GM12872 (cell line): ENCODE measurements around the gene FOXN3.

Experiments used
- TF ChIP-seq, protein P1 (sequence below): IDR thresholded peaks from 3 replicates; pipeline ENCODE4 v1.5.1; 2011; ENCODE audit warnings: low read depth, mild to moderate bottlenecking, low read length, moderate library complexity; ENCODE audit not compliant: insufficient read depth

FOXN3 gene

GRCh38 chr14:89214221-89214965 lies 202.6 kb downstream of the FOXN3 start:
- TF ChIP-seq, protein P1, sequence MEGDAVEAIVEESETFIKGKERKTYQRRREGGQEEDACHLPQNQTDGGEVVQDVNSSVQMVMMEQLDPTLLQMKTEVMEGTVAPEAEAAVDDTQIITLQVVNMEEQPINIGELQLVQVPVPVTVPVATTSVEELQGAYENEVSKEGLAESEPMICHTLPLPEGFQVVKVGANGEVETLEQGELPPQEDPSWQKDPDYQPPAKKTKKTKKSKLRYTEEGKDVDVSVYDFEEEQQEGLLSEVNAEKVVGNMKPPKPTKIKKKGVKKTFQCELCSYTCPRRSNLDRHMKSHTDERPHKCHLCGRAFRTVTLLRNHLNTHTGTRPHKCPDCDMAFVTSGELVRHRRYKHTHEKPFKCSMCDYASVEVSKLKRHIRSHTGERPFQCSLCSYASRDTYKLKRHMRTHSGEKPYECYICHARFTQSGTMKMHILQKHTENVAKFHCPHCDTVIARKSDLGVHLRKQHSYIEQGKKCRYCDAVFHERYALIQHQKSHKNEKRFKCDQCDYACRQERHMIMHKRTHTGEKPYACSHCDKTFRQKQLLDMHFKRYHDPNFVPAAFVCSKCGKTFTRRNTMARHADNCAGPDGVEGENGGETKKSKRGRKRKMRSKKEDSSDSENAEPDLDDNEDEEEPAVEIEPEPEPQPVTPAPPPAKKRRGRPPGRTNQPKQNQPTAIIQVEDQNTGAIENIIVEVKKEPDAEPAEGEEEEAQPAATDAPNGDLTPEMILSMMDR: no peak

- TF ChIP-seq, protein P1: no peak
Observed at GRCh38 chr14:89212386-89213235, 204.4 kb downstream of the FOXN3 start.

- TF ChIP-seq, protein P1: no peak
Observed at GRCh38 chr14:89209558-89209957, 207.5 kb downstream of the FOXN3 start.

GRCh38 chr14:89207925-89208328 lies 209.1 kb downstream of the FOXN3 start:
- TF ChIP-seq, protein P1: no peak

GRCh38 chr14:89206389-89207031 lies 210.5 kb downstream of the FOXN3 start:
- TF ChIP-seq, protein P1: no peak

DNA sequence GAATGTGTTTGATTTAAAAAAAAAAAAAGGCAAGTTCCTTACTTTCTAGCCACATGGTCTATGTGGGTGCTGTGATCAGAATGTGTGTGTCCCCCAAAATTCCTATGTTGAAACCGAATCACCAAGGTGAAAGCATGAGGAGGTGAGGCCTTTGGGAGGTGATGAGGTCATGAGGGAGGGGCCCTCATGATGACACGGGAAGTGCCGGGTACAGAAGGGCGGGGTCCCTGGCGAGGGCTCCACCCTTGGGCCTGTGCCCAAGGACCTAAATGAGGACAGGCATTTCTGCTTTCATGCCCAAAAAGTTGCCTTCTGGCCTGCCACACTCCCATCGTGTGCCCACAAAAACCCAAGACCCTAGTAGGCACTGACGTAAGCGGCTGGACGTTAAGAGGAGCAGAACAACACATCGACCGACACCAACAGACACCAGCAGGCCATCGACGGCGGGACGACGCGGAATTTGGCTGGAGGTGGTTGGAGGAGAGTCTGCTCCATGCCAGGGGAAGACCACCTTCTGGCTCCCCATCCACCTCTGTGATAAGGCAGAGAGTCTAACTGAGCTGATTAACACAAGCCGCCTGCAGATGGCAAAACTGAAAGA lies 211.8 kb downstream of the FOXN3 start:
- TF ChIP-seq, protein P1: no peak
